Heart right ventricle (tissue), 16 donors: ENCODE measurements around the gene FRMD6. TPM values are rescaled to one million over a fixed set of nuclear protein-coding genes. Genes with fewer than 3 reads are reported as not detected.
A peak's percentile ranks its signal among the peaks of the same experiment; 100 is the strongest.

Source experiments
- ATAC-seq, 8 donors: fragments of 200-7000 bp; cut with Tn5 transposase; one replicate each; pipeline ENCODE4 v1.9.1; 2020; ENCODE audit warnings: mild to moderate bottlenecking in 8 of 8, moderate library complexity in 8 of 8, moderate number of reproducible peaks in 1 of 8
- DNase-seq, 2 donors: peaks; one replicate each; pipeline ENCODE4 v3.0.0-alpha.2; 2020
- H3K27ac ChIP-seq, 10 donors: fragments of 200-600 bp; sonication (generic) in 2 of 10; one replicate each; pipeline versions ENCODE4 v1.5.0 to v1.8.0; 2020 to 2022; ENCODE audit warnings: mild to moderate bottlenecking in 3 of 10
- H3K27me3 ChIP-seq, 7 donors: fragments of 200-600 bp; one replicate each; pipeline ENCODE4 v1.8.0; 2021 to 2022; ENCODE audit warnings: mild to moderate bottlenecking in 2 of 7
- H3K36me3 ChIP-seq, 9 donors: fragments of 200-600 bp; sonication (generic) in 1 of 9; one replicate each; pipeline versions ENCODE4 v1.5.0 to v1.8.0; 2020 to 2022; ENCODE audit warnings: mild to moderate bottlenecking in 2 of 9
- H3K4me1 ChIP-seq, 9 donors: fragments of 200-600 bp; sonication (generic) in 1 of 9; one replicate each; pipeline versions ENCODE4 v1.5.0 to v1.8.0; 2020 to 2022; ENCODE audit warnings: mild to moderate bottlenecking in 4 of 9
- H3K4me3 ChIP-seq, 10 donors: fragments of 200-600 bp; sonication (generic) in 2 of 10; one replicate each; pipeline versions ENCODE4 v1.5.0 to v1.8.0; 2020 to 2022; ENCODE audit warnings: mild to moderate bottlenecking in 7 of 10, moderate library complexity in 2 of 10
- H3K9me3 ChIP-seq, 11 donors: fragments of 200-600 bp in 10 of 11; sonication (generic) in 2 of 11; one replicate each; pipeline versions ENCODE4 v1.5.0 to v1.8.0; 2013 to 2022; ENCODE audit warnings: mild to moderate bottlenecking in 2 of 11, control low read depth in 1 of 11, moderate library complexity in 1 of 11
- CTCF ChIP-seq, 9 donors: fragments of 200-600 bp; sonication (generic) in 2 of 9; IDR thresholded peaks; one replicate each; pipeline versions ENCODE4 v1.5.0 to v1.8.0; 2021 to 2022; ENCODE audit warnings: antibody characterized with exemption in 9 of 9, mild to moderate bottlenecking in 5 of 9, moderate library complexity in 1 of 9
- WGBS, 2 donors: extraction: QIAGEN DNeasy Blood & Tissue Kit; methylation state at CpG; one replicate each; pipeline ENCODE4 v1.1.7; 2013; ENCODE audit warnings: inconsistent platforms in 1 of 2; 5-methylcytosine and 5-hydroxymethylcytosine counted together
- intact Hi-C, 10 donors: fragments of 100-400 bp; cut with DNase I; formaldehyde crosslinking; loops; one replicate each; pipeline versions ENCODE4 v1.11.1 to v1.14.2; 2022
- polyA plus RNA-seq, 2 donors: library from polyadenylated mRNA; stranded (reverse); fragments of 200-250 nt; gene quantifications; one replicate each; pipeline ENCODE4 v1.2.3, GENCODE V29; 2013
- total RNA-seq, 10 donors: library from RNA; stranded (reverse); fragmentation: NEBNext Ultra II Directional in 3 of 10; extraction: Animal tissue kit (Norgen Biotek cat#: 25700) in 3 of 10; gene quantifications; one replicate each; pipeline versions ENCODE4 v1.2.1 to v1.2.4, GENCODE V29; 2021 to 2023
- donor health status: Arrhythmogenic right ventricular cardiomyopathy.
- donor health status: ischemic (EF 13 %, LVEDD 7.1; RV severe dilation, severe dysfunction).
- donor health status: healthy with polysubstance abuse.
- donor health status: DM: no; HTN: yes; CAD: no.
- donor health status: DM: no; HTN: no; CAD: no.
- donor health status: ischemic (EF 25% LVEDD 6.9; RV normal size, moderate dysfunction).
- donor health status: ischemic (EF 25% LVEDD 5.7; RV mildly dilated, moderate dysfunction).
- donor health status: healthy.
- donor health status: DM: yes; HTN: yes; CAD: no.
- donor health status: Ischemic cardiomyopathy.
- donor health status: ischemic (EF 35%, LVEDD 5.7; RV mildly dilated, moderate dysfunction).
- donor health status: nonischemic (EF 11% LVEDD 7.7; RV severe dilation, severe dysfunction).
- donor health status: DM: yes; HTN: yes; CAD: no.
- donor health status: PGD.
- donor health status: ischemic (EF 29% LVEDD 5.4; RV normal size, mild dysfunction).
- donor health status: nonischemic (EF 23%, LVEDD 6.1; RV moderate dilation, normal function).

FRMD6 gene
- total and polyA plus RNA-seq, 12 donors, result 2.2 to 14.2 (median 6.6) TPM

- intact Hi-C loops, result no loop called here
- no peak for TF ChIP-seq CTCF (IDR thresholded peaks at IDR 0.05)
- no peaks in the 10 kb centered on the region for H3K27me3 ChIP-seq
- H3K27ac ChIP-seq, result no peak overlapping the region
- H3K4me1 ChIP-seq, result peaks cover 0 to 8% (median 0%) of the 10 kb centered on the region in 9 donors
- no peak overlapping the region for H3K4me3 ChIP-seq
- DNase-seq (no peak), ATAC-seq (no peak)
- no peaks in the 10 kb centered on the region for H3K9me3 ChIP-seq
- 80 to 86% methylated on average over 3 of the region's 3 CpGs for WGBS, 2 donors
- H3K36me3 ChIP-seq, result peaks cover 0 to 96% (median 17%) of the 10 kb centered on the region in 9 donors
Observed at GRCh38 chr14:51704545-51704944, 52.8 kb downstream of the FRMD6 start.

GRCh38 chr14:51707327-51707726 is 55.6 kb downstream of the FRMD6 start:
- Histone ChIP-seq H3K9me3 (no peaks in the 10 kb centered on the region), H3K36me3 (peaks cover 0 to 96% (median 22%) of the 10 kb centered on the region in 9 donors), H3K27ac (no peak overlapping the region), H3K4me1 (no peaks in the 10 kb centered on the region), H3K27me3 (no peaks in the 10 kb centered on the region), H3K4me3 (no peak overlapping the region)
- intact Hi-C loops, result no loop called here
- TF ChIP-seq CTCF (IDR thresholded peaks at IDR 0.05), result no peak
- WGBS, 2 donors, result 75 to 77% methylated on average over 2 of the region's 2 CpGs
- ATAC-seq (no peak), DNase-seq (no peak)

- intact Hi-C loops, result no loop called here
- ATAC-seq, result no peak
- Histone ChIP-seq H3K36me3 (peaks cover 0 to 89% (median 17%) of the 10 kb centered on the region in 9 donors), H3K27me3 (no peaks in the 10 kb centered on the region), H3K9me3 (no peaks in the 10 kb centered on the region), H3K4me3 (no peak overlapping the region), H3K4me1 (no peaks in the 10 kb centered on the region), H3K27ac (no peak overlapping the region)
- no peak for TF ChIP-seq CTCF (IDR thresholded peaks at IDR 0.05)
- no peak for DNase-seq
- 84 to 90% methylated on average over 2 of the region's 2 CpGs for WGBS, 2 donors
Observed at GRCh38 chr14:51711505-51711904, 59.8 kb downstream of the FRMD6 start.

GRCh38 chr14:51715250-51715649 is 63.5 kb downstream of the FRMD6 start:
- intact Hi-C loops, result no loop called here
- H3K4me1 ChIP-seq, result no peaks in the 10 kb centered on the region
- H3K9me3 ChIP-seq, result no peaks in the 10 kb centered on the region
- ATAC-seq (peak in 1 of 8 donors; percentile 23), DNase-seq (no peak)
- no peak overlapping the region for H3K27ac ChIP-seq
- H3K27me3 ChIP-seq, result no peaks in the 10 kb centered on the region
- TF ChIP-seq CTCF (IDR thresholded peaks at IDR 0.05), result no peak
- H3K36me3 ChIP-seq, result peaks cover 0 to 93% (median 7%) of the 10 kb centered on the region in 9 donors
- 85 to 87% methylated on average over 7 of the region's 7 CpGs for WGBS, 2 donors
- no peak overlapping the region for H3K4me3 ChIP-seq
